ENCODE data around the gene TDP2. TPM values are rescaled to one million over a fixed set of nuclear protein-coding genes. Genes with fewer than 3 reads are reported as not detected.

Gene TDP2, protein sequence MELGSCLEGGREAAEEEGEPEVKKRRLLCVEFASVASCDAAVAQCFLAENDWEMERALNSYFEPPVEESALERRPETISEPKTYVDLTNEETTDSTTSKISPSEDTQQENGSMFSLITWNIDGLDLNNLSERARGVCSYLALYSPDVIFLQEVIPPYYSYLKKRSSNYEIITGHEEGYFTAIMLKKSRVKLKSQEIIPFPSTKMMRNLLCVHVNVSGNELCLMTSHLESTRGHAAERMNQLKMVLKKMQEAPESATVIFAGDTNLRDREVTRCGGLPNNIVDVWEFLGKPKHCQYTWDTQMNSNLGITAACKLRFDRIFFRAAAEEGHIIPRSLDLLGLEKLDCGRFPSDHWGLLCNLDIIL
- 10 to 100 TPM; 12.2 to 31.9 (median 19.7) TPM for total RNA-seq

DNA sequence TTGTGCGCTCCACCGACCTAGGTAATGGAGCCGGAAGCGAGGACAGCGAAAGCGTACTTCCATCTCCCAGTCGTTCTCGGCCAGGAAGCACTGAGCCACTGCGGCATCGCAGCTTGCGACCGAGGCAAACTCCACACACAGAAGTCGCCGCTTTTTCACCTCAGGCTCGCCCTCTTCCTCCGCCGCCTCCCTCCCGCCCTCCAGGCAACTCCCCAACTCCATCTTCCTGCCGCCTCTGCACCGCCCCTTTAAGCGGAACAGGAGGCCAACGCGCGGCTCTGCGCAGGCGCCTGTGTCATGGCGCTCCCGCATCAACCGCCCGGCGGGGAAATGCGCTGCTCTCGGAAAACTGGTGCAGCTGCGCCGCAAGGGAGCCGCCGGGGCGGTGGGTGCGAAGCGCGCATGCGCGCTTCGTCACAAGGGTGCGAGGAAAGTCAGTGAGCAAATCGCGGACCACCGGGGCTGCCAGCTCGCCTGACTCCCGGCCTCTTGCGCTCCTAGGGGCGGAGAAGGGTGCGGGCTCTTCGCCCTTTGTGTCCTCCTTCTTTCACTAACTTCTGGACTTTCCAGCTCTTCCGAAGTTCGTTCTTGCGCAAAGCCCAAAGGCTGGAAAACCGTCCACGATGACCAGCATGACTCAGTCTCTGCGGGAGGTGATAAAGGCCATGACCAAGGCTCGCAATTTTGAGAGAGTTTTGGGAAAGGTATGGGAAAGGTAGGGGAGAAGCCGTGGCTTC is at the start of gene TDP2, which contains the start of gene ACOT13:
Gene TDP2 (minus strand): TSS at position 259 of the 737 bp plus-strand sequence. CDS start 37 bp downstream, at position 222.
Gene ACOT13 (plus strand): TSS at position 437 of the 737 bp plus-strand sequence. CDS start 187 bp downstream, at position 624.
- Histone ChIP-seq H3K27me3 (no peaks in the 10 kb centered on the region), H3K9me3 (no peaks in the 10 kb centered on the region), H3K4me3 (peak within 1 kb of the TSS; percentile 69 to 82 (median 74)), H3K27ac (peak within 1 kb of the TSS; percentile 87 to 94 (median 91)), H3K4me1 (peaks cover 4 to 44% (median 19%) of the 10 kb centered on the region in 3 donors), H3K36me3 (peaks cover 0 to 31% (median 0%) of the 10 kb centered on the region in 3 donors)
- WGBS, 2 donors = 1% methylated on average over 15 to 26 of the region's 62 CpGs
- TF ChIP-seq, protein P1, sequence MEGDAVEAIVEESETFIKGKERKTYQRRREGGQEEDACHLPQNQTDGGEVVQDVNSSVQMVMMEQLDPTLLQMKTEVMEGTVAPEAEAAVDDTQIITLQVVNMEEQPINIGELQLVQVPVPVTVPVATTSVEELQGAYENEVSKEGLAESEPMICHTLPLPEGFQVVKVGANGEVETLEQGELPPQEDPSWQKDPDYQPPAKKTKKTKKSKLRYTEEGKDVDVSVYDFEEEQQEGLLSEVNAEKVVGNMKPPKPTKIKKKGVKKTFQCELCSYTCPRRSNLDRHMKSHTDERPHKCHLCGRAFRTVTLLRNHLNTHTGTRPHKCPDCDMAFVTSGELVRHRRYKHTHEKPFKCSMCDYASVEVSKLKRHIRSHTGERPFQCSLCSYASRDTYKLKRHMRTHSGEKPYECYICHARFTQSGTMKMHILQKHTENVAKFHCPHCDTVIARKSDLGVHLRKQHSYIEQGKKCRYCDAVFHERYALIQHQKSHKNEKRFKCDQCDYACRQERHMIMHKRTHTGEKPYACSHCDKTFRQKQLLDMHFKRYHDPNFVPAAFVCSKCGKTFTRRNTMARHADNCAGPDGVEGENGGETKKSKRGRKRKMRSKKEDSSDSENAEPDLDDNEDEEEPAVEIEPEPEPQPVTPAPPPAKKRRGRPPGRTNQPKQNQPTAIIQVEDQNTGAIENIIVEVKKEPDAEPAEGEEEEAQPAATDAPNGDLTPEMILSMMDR (IDR thresholded peaks at IDR 0.05) = peak; percentile 31 to 64 (median 50)
- TF ChIP-seq POLR2A (IDR thresholded peaks at IDR 0.05) = peak in 3 of 4 donors; percentile 78 to 90 (median 84)
- intact Hi-C loops (cut with DNase I) = no loop called here
- peak; percentile 63 for DNase-seq

DNA sequence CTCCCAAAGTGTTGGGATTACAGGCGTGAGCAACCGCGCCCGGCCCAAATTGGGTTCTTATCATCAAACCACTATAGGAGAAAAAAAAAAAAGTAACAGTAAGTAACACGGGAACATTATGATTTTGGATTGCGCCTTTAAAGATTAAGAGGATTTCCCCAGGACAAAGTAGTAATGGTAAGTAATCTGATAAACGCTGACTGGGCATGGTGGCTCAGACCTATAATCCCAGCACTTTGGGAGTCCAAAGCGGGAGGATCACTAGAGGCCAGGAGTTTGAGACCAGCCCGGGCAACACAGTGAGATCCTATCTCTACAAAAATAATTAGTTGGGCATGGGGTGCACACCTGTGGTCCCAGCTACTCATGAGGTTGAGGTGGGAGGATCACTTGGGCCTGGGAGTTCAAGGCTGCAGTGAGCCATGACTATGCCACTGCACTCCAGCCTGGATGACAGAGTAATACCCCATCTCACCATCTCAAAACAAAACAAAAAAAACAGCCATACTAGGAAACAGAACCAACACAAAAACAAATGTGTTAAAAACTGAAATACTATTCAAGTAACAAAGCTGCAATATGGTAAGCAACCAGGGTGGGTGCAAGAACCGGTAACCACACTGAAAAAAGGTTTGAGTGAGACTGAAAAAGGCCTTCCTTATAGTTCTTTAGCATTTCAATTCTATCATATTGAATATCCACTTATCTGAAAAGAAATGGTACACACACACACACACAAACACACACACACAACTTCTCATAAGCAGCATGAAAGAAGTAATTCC is 44.0 kb upstream of the TDP2 start:
- Histone ChIP-seq H3K9me3 (no peaks in the 10 kb centered on the region), H3K27me3 (no peaks in the 10 kb centered on the region), H3K36me3 (peaks cover 26 to 100% (median 66%) of the 10 kb centered on the region in 3 donors), H3K27ac (no peak overlapping the region), H3K4me1 (peaks cover 11 to 57% (median 36%) of the 10 kb centered on the region in 3 donors), H3K4me3 (no peak overlapping the region)
- DNase-seq = no peak
- WGBS, 2 donors = 84 to 89% methylated on average over 6 to 10 of the region's 10 CpGs
- TF ChIP-seq, protein P1 (IDR thresholded peaks at IDR 0.05) = no peak
- no peak for TF ChIP-seq POLR2A (IDR thresholded peaks at IDR 0.05)
- intact Hi-C loops (cut with DNase I) = loop anchor here (10.0 kb wide), 1 partner anchor 54 kb away; no protein-coding TSS in a partner anchor

DNA sequence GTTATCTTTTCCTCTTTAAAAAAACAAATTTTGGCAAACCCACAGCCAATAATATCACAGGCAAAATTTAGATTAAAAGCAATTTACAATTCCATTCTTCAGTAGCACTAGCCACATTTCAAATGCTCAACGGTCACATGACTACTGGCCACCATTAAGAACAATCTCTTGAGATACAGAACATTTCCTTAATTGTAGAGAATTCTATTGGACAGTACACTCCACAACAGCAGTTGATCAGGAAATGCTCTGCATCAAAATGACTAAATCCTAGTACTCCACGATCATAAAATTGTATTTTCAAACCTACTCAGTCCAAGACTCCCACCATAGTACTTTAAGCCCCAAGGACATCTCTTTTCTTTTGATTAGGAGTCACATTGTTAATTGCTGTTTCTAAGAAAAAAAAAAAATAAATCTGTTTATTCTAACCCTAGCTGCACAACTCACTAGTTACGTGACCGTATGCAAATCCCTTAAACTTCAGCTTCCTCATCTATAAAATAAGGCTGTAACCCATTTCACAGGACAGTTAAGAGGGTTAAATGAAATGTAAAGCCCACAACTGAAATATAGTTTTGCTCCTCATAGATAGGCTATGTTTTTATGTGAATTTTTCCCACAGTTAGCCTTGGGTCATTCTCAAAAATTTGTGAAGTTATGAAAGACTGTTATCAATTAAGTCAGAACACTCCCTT is 42.5 kb upstream of the TDP2 start:
- Histone ChIP-seq H3K9me3 (no peaks in the 10 kb centered on the region), H3K4me3 (no peak overlapping the region), H3K27me3 (no peaks in the 10 kb centered on the region), H3K36me3 (peaks cover 17 to 100% (median 77%) of the 10 kb centered on the region in 3 donors), H3K27ac (no peak overlapping the region), H3K4me1 (peaks cover 0 to 42% (median 22%) of the 10 kb centered on the region in 3 donors)
- intact Hi-C loops (cut with DNase I) = no loop called here
- 77 to 82% methylated on average over 4 of the region's 4 CpGs for WGBS, 2 donors
- DNase-seq = no peak
- TF ChIP-seq, protein P1 (IDR thresholded peaks at IDR 0.05) = no peak
- TF ChIP-seq POLR2A (IDR thresholded peaks at IDR 0.05) = no peak

DNA sequence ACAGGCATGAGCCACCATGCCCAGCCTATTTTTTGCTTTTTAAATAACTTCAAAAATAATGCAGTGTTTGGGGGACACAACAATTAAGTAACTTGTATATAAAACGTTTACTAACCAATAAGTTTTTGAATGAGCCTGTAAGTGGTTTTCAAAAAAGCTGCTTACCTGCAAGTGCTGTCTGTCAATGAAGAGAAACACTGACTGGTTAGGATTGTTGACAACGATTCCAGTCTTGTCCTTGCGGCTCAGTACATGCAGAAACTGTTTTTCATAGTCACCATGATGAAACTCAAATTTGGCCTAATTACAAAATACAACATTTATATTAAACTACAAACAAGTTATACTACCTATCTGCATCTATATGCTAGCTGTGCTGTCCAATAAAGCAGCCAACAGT is 41.9 kb upstream of the TDP2 start:
- intact Hi-C loops (cut with DNase I) = no loop called here
- Histone ChIP-seq H3K9me3 (no peaks in the 10 kb centered on the region), H3K36me3 (peaks cover 17 to 100% (median 76%) of the 10 kb centered on the region in 3 donors), H3K4me3 (no peak overlapping the region), H3K27ac (no peak overlapping the region), H3K4me1 (peaks cover 0 to 36% (median 17%) of the 10 kb centered on the region in 3 donors), H3K27me3 (no peaks in the 10 kb centered on the region)
- 55 to 66% methylated on average over 3 of the region's 3 CpGs for WGBS, 2 donors
- TF ChIP-seq, protein P1 (IDR thresholded peaks at IDR 0.05) = no peak
- no peak for TF ChIP-seq POLR2A (IDR thresholded peaks at IDR 0.05)
- DNase-seq = no peak
